GM11168 (cell line): ENCODE data around the gene TAS2R19.

Experiments used
- in situ Hi-C: fragments of 300-500 bp; cut with MboI; formaldehyde crosslinking; loops from one replicate; pipeline ENCODE4 v1.12.0; 2022; ENCODE audit warnings: low sequenced_read_pairs; ENCODE audit not compliant: unreplicated experiment

Gene TAS2R19

DNA sequence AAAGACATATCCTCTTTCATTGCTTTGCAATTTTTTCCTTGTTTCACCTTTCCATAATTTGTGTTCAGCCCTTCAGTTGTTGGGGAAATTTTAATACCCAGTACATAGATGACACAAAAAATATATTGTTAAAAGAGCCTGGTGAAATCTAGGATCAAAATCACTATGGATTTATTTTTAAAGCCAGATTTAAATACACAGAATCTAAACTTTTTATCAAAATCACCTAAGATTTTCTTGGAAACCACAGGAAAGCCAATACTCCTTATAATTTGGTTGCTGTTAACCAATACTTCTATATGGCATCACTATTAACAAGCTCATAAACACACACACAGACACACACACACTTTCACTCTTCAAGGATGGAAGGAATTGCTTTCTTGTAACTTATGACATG is 24.2 kb downstream of the TAS2R19 start, which contains the start of gene TAS2R20:
Gene TAS2R20 (minus strand): TSS at position 101 of the 400 bp plus-strand sequence. CDS start 429 bp downstream, outside the sequence.
- in situ Hi-C loops = no loop called here

DNA sequence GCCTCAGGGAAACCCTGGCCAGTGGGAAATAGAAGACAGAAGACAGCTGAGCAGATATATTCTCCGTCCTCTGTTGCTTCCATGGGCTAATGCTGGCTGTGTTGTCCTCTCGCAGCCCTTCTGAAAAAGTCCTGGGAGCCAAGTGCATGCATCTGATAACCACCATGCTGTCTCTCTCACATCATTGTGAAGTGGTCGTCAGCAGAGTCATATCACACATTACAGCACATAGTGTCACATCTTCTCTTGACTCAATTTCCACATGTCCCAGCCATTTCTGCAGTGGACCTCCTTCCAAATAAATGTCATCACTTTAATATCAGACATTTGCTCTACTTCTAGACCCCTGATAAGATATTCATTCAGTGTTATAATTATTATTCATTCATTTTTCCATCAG is 28.1 kb downstream of the TAS2R19 start:
- in situ Hi-C loops = no loop called here

DNA sequence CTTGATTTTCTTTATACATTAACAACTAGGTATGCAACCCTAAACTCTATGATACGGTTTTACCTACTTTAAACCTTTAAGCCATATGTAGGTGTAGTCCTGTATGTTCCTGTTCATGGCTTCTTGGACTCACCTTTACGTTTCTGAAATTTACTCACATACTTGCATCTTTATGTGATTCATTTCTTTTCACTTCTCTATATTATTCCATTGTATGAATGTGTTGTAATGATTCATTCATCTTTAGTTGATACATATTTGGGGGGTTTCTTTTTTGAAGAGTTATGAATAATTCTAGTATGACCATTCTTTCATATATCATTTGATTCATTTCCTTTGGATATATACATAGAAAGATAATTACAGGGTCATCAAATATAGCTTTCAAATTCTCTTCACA is 33.3 kb downstream of the TAS2R19 start:
- in situ Hi-C loops = no loop called here

DNA sequence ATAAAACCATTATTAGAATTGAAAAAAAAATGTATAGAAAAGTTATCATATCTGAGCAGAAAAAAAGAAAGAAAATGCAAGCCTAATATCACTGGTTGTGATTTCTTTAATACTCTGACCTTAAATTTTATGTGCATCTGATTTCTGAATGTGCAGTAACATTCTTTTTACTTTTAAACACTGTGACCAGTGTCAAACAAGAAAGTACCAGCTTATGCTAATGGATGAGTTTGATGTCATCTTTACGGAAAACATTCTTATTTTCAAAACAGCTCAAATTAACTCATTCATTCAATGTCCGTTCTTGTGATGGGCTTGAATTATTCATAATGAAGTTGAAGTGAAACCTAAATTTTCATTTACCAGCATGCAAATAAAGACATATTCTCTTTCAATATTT is 35.6 kb downstream of the TAS2R19 start, which contains the start of gene TAS2R50:
Gene TAS2R50 (minus strand): TSS at position 101 of the 400 bp plus-strand sequence. CDS start 52 bp downstream, at position 49.
- in situ Hi-C loops = no loop called here

DNA sequence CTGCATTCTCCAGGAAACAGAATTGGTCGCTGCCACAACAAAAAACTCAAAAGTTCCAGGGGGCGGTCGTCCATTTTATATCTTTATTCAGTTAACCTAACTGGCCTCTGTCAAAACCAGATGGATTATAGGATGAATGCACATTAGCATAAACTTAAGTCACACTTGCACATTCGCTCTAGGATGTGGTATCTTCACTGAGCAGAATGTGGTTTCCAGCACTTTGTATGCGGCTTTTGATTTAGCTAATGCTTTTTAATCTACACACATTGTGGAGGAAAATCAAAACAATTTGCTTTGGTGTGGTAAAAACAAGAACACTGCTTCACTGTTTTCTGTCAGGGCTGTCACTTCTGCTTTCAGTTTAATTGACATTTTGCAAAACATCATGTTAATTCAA is 40.2 kb downstream of the TAS2R19 start:
- in situ Hi-C loops = no loop called here

DNA sequence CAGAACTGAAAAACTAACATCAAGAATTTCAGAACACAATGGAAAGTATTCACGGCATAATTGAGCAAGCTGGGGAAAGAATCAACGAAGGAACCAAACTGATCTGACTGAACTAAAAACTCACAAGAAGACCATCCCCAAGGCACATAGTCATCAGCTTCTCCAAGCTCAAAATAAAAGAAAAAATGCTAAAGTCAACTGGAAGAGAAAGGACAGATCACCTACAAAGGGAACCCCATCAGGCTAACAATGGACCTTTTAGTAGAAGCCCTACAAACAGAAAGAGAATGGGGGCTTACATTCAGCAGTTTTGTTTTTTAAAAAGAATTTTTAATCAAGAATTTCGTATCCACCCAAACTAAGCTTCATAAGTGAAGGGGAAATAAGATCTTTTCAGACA is 47.5 kb downstream of the TAS2R19 start:
- in situ Hi-C loops = no loop called here
